Peyer's patch (tissue), 4 donors: Measurements from ENCODE around the gene DIS3L2. TPM values are rescaled to one million over a fixed set of nuclear protein-coding genes. Genes with fewer than 3 reads are reported as not detected.

Experiments
- DNase-seq, 3 donors: peaks; one replicate each; pipeline ENCODE4 v3.0.0-alpha.2; 2017 to 2019
- H3K27ac ChIP-seq, 4 donors: fragments of 200-600 bp; sonication (generic); one replicate each; pipeline ENCODE4 v1.5.1; 2016 to 2019
- H3K27me3 ChIP-seq, 2 donors: fragments of 200-600 bp; sonication (generic); one replicate each; pipeline ENCODE4 v1.5.1; 2019
- H3K36me3 ChIP-seq, 3 donors: fragments of 200-600 bp; sonication (generic); one replicate each; pipeline ENCODE4 v1.5.1; 2016 to 2019
- H3K4me1 ChIP-seq, 4 donors: fragments of 200-600 bp; sonication (generic); one replicate each; pipeline ENCODE4 v1.5.1; 2016 to 2019
- H3K4me3 ChIP-seq, 4 donors: fragments of 200-600 bp; sonication (generic); 1 replicate in 3 of 4; 2 replicates in 1 of 4; pipeline ENCODE4 v1.5.1; 2016 to 2019; ENCODE audit warnings: mild to moderate bottlenecking in 1 of 4
- H3K9me3 ChIP-seq, 4 donors: fragments of 200-600 bp; sonication (generic); one replicate each; pipeline ENCODE4 v1.5.1; 2016 to 2019; ENCODE audit warnings: mild to moderate bottlenecking in 1 of 4
- CTCF ChIP-seq, 6 experiments: fragments of 450-650 bp in 4 of 6; fragments of 200-600 bp in 2 of 6; sonication (generic) in 1 of 6; IDR thresholded peaks; one replicate each; pipeline ENCODE4 v1.5.1; 2017 to 2019; ENCODE audit warnings: antibody characterized with exemption in 6 of 6, mild to moderate bottlenecking in 3 of 6, moderate library complexity in 1 of 6
- POLR2A ChIP-seq, 2 donors: fragments of 450-650 bp; IDR thresholded peaks; one replicate each; pipeline ENCODE4 v1.5.1; 2017; ENCODE audit warnings: antibody characterized with exemption in 2 of 2, mild to moderate bottlenecking in 2 of 2, moderate library complexity in 2 of 2
- total RNA-seq, 4 donors: library from RNA; depleted of rRNA; stranded (reverse); fragments of >200 nt; gene quantifications; one replicate each; pipeline ENCODE4 v1.1.0, GENCODE V29; 2016

DIS3L2 gene
- total RNA-seq, 4 donors from 2014 or later: 26.4 to 147 (median 58.3) TPM

DNA sequence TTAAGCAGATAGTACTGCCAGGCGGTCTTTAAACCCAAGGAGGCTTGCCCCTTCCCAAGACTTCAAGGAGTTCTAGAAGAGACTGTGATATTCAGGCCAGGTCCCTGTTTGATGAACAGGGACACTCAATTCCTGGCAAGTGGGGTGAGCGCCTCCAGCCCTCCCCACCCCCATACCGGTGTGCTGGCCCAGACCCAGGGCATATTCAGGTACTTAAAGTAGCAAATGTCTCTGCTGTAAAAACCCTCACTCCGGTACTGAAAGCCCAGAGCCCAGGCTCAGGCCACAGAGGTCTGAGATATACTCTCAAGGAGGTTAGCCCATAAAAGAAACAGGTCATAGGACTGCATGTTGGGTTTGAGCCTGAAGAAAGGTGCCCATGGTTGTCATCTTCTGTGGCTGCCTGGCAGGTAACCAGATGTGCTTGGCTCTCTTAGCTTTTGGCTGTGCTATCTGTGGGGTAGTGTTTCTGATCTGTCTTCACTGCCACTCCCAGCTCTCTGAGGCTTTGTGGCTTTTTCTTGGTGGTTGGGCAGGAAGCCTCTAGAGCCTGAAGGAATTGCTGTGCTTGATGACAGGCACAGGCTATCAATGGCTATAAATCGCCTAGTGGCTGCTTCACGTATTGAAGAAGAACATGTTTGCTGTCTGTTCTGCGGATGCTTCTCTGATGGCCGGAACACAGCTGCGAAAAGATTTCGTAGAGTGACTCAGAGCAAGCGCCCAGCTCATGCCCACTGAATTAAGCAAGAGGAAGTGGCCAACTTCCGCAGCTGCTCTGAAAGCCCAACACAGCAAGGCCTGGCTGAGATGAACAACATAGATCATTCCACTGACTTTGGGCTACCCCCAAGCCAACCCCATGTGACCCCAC lies 353.8 kb downstream of the DIS3L2 start:
- DNase-seq: peak; percentile 48 to 83 (median 69)
- Histone ChIP-seq H3K27ac (peak overlapping the region in 2 of 4 donors; percentile 48 to 57), H3K36me3 (no peaks in the 10 kb centered on the region), H3K4me1 (peaks cover 0 to 23% (median 16%) of the 10 kb centered on the region in 4 donors), H3K4me3 (no peak overlapping the region), H3K27me3 (no peaks in the 10 kb centered on the region), H3K9me3 (peaks cover 0 to 3% (median 0%) of the 10 kb centered on the region in 4 donors)
- TF ChIP-seq CTCF (IDR thresholded peaks at IDR 0.05) (peak in 2 of 6 experiments; percentile 35 to 37), POLR2A (IDR thresholded peaks at IDR 0.05) (no peak)

- H3K27me3 ChIP-seq: no peaks in the 10 kb centered on the region
- no peak overlapping the region for H3K4me3 ChIP-seq
- DNase-seq: peak in 1 of 3 donors; percentile 39
- H3K4me1 ChIP-seq: peaks cover 0 to 23% (median 16%) of the 10 kb centered on the region in 4 donors
- peak overlapping the region in 3 of 4 donors; percentile 4 to 57 (median 48) for H3K27ac ChIP-seq
- no peak for TF ChIP-seq POLR2A (IDR thresholded peaks at IDR 0.05)
- no peak for TF ChIP-seq CTCF (IDR thresholded peaks at IDR 0.05)
- H3K36me3 ChIP-seq: no peaks in the 10 kb centered on the region
- peaks cover 0 to 3% (median 0%) of the 10 kb centered on the region in 4 donors for H3K9me3 ChIP-seq
Measured at GRCh38 chr2:232315923-232316299, 354.4 kb downstream of the DIS3L2 start.

DNA sequence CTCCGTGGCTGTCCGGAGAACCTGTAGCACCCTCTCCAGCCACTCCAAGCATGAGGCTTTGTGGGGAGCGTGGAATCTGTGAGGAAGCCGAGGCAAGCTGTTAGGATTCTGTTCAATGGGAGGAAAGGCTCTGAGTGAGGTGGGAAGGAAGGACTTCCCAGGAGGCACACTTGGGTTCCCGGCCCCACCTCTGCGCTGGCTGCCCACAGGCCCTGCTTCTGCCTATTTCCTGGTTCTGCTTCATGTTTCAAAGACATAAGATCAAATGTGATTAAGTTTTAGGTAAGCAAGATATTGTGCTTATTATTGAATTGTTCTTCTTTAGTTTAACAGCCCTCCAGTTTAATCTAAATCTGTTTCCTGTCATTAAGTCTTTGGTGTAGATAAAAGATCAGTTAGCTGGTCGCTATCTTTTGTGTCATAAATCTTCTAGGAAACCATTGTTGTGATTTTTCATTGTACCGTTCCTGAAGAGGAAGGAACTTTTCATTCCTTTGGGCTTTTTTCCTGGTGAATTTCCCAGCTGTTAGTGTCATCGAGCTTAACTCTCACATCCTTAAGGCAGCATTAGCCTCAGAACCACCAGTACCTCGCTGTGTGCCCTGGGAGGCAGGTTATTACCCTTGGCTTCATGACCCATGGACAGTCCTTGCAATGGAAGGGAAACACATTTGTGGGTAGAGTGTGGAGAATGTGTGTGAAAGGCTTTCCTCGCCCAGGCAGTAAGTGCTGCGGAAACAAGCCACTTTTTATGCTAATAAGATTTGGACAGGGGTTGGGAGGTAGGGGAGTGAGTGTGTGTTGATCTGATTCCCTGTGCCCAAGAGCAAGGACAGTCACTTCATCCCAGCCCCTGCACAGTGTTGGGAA lies 355.2 kb downstream of the DIS3L2 start:
- peaks cover 0 to 3% (median 0%) of the 10 kb centered on the region in 4 donors for H3K9me3 ChIP-seq
- peak in 2 of 3 donors; percentile 43 to 45 for DNase-seq
- TF ChIP-seq CTCF (IDR thresholded peaks at IDR 0.05) (no peak), POLR2A (IDR thresholded peaks at IDR 0.05) (no peak)
- H3K36me3 ChIP-seq: no peaks in the 10 kb centered on the region
- H3K27me3 ChIP-seq: no peaks in the 10 kb centered on the region
- peak overlapping the region in 2 of 4 donors; percentile 4 to 57 for H3K27ac ChIP-seq
- H3K4me1 ChIP-seq: peaks cover 0 to 23% (median 16%) of the 10 kb centered on the region in 4 donors
- no peak overlapping the region for H3K4me3 ChIP-seq

GRCh38 chr2:232318169-232318855 lies 356.8 kb downstream of the DIS3L2 start:
- DNase-seq: peak in 1 of 3 donors; percentile 22
- Histone ChIP-seq H3K36me3 (no peaks in the 10 kb centered on the region), H3K9me3 (no peaks in the 10 kb centered on the region), H3K27ac (no peak overlapping the region), H3K4me1 (peaks cover 0 to 23% (median 16%) of the 10 kb centered on the region in 4 donors), H3K4me3 (no peak overlapping the region), H3K27me3 (no peaks in the 10 kb centered on the region)
- no peak for TF ChIP-seq POLR2A (IDR thresholded peaks at IDR 0.05)
- TF ChIP-seq CTCF (IDR thresholded peaks at IDR 0.05): no peak
